Heart right ventricle (tissue), 16 donors: Measurements from ENCODE around the gene CDK14. TPM values are rescaled to one million over a fixed set of nuclear protein-coding genes. Genes with fewer than 3 reads are reported as not detected.

Experiments
- ATAC-seq, 8 donors: fragments of 200-7000 bp; cut with Tn5 transposase; one replicate each; pipeline ENCODE4 v1.9.1; 2020; ENCODE audit warnings: mild to moderate bottlenecking in 8 of 8, moderate library complexity in 8 of 8, moderate number of reproducible peaks in 1 of 8
- DNase-seq, 2 donors: peaks; one replicate each; pipeline ENCODE4 v3.0.0-alpha.2; 2020
- H3K27ac ChIP-seq, 10 donors: fragments of 200-600 bp; sonication (generic) in 2 of 10; one replicate each; pipeline versions ENCODE4 v1.5.0 to v1.8.0; 2020 to 2022; ENCODE audit warnings: mild to moderate bottlenecking in 3 of 10
- H3K27me3 ChIP-seq, 7 donors: fragments of 200-600 bp; one replicate each; pipeline ENCODE4 v1.8.0; 2021 to 2022; ENCODE audit warnings: mild to moderate bottlenecking in 2 of 7
- H3K36me3 ChIP-seq, 9 donors: fragments of 200-600 bp; sonication (generic) in 1 of 9; one replicate each; pipeline versions ENCODE4 v1.5.0 to v1.8.0; 2020 to 2022; ENCODE audit warnings: mild to moderate bottlenecking in 2 of 9
- H3K4me1 ChIP-seq, 9 donors: fragments of 200-600 bp; sonication (generic) in 1 of 9; one replicate each; pipeline versions ENCODE4 v1.5.0 to v1.8.0; 2020 to 2022; ENCODE audit warnings: mild to moderate bottlenecking in 4 of 9
- H3K4me3 ChIP-seq, 10 donors: fragments of 200-600 bp; sonication (generic) in 2 of 10; one replicate each; pipeline versions ENCODE4 v1.5.0 to v1.8.0; 2020 to 2022; ENCODE audit warnings: mild to moderate bottlenecking in 7 of 10, moderate library complexity in 2 of 10
- H3K9me3 ChIP-seq, 11 donors: fragments of 200-600 bp in 10 of 11; sonication (generic) in 2 of 11; one replicate each; pipeline versions ENCODE4 v1.5.0 to v1.8.0; 2013 to 2022; ENCODE audit warnings: mild to moderate bottlenecking in 2 of 11, control low read depth in 1 of 11, moderate library complexity in 1 of 11
- WGBS, 2 donors: extraction: QIAGEN DNeasy Blood & Tissue Kit; methylation state at CpG; one replicate each; pipeline ENCODE4 v1.1.7; 2013; ENCODE audit warnings: inconsistent platforms in 1 of 2; 5-methylcytosine and 5-hydroxymethylcytosine counted together
- intact Hi-C, 10 donors: fragments of 100-400 bp; cut with DNase I; formaldehyde crosslinking; loops; one replicate each; pipeline versions ENCODE4 v1.11.1 to v1.14.2; 2022
- polyA plus RNA-seq, 2 donors: library from polyadenylated mRNA; stranded (reverse); fragments of 200-250 nt; gene quantifications; one replicate each; pipeline ENCODE4 v1.2.3, GENCODE V29; 2013
- total RNA-seq, 10 donors: library from RNA; stranded (reverse); fragmentation: NEBNext Ultra II Directional in 3 of 10; extraction: Animal tissue kit (Norgen Biotek cat#: 25700) in 3 of 10; gene quantifications; one replicate each; pipeline versions ENCODE4 v1.2.1 to v1.2.4, GENCODE V29; 2021 to 2023
- TF ChIP-seq, protein P1 (sequence below), 9 donors: fragments of 200-600 bp; sonication (generic) in 2 of 9; IDR thresholded peaks; one replicate each; pipeline versions ENCODE4 v1.5.0 to v1.8.0; 2021 to 2022; ENCODE audit warnings: antibody characterized with exemption in 9 of 9, mild to moderate bottlenecking in 5 of 9, moderate library complexity in 1 of 9
- donor health status: Arrhythmogenic right ventricular cardiomyopathy.
- donor health status: ischemic (EF 13 %, LVEDD 7.1; RV severe dilation, severe dysfunction).
- donor health status: healthy with polysubstance abuse.
- donor health status: DM: no; HTN: yes; CAD: no.
- donor health status: DM: no; HTN: no; CAD: no.
- donor health status: ischemic (EF 25% LVEDD 6.9; RV normal size, moderate dysfunction).
- donor health status: ischemic (EF 25% LVEDD 5.7; RV mildly dilated, moderate dysfunction).
- donor health status: healthy.
- donor health status: DM: yes; HTN: yes; CAD: no.
- donor health status: Ischemic cardiomyopathy.
- donor health status: ischemic (EF 35%, LVEDD 5.7; RV mildly dilated, moderate dysfunction).
- donor health status: nonischemic (EF 11% LVEDD 7.7; RV severe dilation, severe dysfunction).
- donor health status: DM: yes; HTN: yes; CAD: no.
- donor health status: PGD.
- donor health status: ischemic (EF 29% LVEDD 5.4; RV normal size, mild dysfunction).
- donor health status: nonischemic (EF 23%, LVEDD 6.1; RV moderate dilation, normal function).

The CDK14 gene
- total and polyA plus RNA-seq, 12 donors, result 3.9 to 36.5 (median 21.4) TPM

DNA sequence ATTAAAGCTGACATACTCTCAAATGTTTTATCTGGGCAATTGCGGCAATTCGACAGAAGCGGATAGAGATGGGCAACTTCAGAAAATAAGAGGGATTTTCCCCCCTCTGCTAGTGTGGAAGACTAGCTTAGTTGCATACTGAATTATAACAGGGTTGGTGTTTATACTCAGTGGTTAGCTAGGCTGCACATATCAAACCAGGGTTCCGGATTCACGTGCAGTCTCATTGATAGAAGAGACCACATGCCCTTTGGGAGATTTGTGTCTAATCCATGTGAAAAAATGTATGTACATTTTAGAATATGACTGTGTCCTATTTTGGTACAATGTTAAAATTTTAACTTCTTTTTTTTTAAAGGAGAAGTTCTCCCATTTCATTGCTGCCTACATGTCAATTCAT lies 531.2 kb downstream of the CDK14 start:
- Histone ChIP-seq H3K27ac (no peak overlapping the region), H3K27me3 (no peaks in the 10 kb centered on the region), H3K36me3 (no peaks in the 10 kb centered on the region), H3K4me3 (no peak overlapping the region), H3K4me1 (no peaks in the 10 kb centered on the region), H3K9me3 (no peaks in the 10 kb centered on the region)
- 84 to 88% methylated on average over 5 of the region's 5 CpGs for WGBS, 2 donors
- TF ChIP-seq, protein P1, sequence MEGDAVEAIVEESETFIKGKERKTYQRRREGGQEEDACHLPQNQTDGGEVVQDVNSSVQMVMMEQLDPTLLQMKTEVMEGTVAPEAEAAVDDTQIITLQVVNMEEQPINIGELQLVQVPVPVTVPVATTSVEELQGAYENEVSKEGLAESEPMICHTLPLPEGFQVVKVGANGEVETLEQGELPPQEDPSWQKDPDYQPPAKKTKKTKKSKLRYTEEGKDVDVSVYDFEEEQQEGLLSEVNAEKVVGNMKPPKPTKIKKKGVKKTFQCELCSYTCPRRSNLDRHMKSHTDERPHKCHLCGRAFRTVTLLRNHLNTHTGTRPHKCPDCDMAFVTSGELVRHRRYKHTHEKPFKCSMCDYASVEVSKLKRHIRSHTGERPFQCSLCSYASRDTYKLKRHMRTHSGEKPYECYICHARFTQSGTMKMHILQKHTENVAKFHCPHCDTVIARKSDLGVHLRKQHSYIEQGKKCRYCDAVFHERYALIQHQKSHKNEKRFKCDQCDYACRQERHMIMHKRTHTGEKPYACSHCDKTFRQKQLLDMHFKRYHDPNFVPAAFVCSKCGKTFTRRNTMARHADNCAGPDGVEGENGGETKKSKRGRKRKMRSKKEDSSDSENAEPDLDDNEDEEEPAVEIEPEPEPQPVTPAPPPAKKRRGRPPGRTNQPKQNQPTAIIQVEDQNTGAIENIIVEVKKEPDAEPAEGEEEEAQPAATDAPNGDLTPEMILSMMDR (IDR thresholded peaks at IDR 0.05), result no peak
- intact Hi-C loops, result no loop called here
- ATAC-seq (no peak), DNase-seq (no peak)

DNA sequence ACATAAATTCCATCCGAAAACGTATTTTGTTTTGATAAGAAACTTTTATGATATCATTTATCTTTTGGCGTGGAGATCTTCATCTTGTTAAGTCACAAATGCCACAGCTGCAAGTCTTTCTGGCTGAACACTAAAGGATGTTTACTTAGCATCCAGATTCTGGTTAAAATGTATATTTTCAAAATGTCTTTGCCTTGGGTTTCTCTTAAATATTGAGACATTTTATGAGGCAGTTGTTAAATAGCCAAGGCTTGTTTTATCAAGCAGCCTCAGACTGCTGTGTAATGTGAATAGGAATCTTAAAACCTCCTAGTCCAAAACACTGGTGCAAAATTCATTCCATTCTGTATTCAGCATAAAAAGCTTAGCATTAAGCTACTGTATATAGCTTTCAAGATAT lies 531.8 kb downstream of the CDK14 start:
- intact Hi-C loops, result no loop called here
- no peak overlapping the region for H3K27ac ChIP-seq
- no peak overlapping the region for H3K4me3 ChIP-seq
- DNase-seq, result no peak
- no peaks in the 10 kb centered on the region for H3K4me1 ChIP-seq
- WGBS, 2 donors, result 54 to 55% methylated on average over 3 of the region's 3 CpGs
- no peaks in the 10 kb centered on the region for H3K27me3 ChIP-seq
- no peaks in the 10 kb centered on the region for H3K9me3 ChIP-seq
- TF ChIP-seq, protein P1 (IDR thresholded peaks at IDR 0.05), result no peak
- ATAC-seq, result no peak
- no peaks in the 10 kb centered on the region for H3K36me3 ChIP-seq

DNA sequence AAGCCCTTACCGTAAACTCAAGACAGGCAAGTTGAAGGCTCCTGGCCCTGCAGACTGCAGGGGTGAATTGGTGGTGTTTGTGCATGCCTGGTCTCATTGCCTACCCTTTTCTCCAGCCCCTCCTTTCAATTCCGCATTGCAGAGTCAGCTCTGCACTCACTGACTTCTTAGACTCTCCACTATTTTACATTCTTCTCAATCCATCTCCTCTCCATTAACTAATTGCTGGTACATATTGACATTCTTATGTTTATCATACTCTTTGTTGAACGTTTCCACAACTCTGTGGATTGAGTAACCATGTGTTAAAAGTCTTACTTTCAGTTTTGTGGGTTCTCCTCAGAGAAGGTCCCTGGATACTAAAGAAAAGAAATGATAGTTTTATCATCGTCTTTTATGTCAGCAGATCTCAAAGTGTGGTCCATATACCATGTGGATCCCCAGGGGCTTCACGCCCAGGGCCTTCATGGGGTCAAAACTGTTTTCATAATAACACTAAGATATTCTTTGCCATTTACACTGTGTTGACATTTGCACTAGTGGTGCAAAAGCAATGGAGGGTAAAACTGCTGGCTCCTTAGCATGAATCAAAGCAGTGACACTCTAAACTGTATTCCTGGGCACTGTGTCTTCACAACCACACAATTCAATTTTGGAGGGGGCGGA lies 532.7 kb downstream of the CDK14 start:
- no peaks in the 10 kb centered on the region for H3K9me3 ChIP-seq
- H3K4me3 ChIP-seq, result no peak overlapping the region
- 79 to 83% methylated on average over 6 of the region's 6 CpGs for WGBS, 2 donors
- DNase-seq (no peak), ATAC-seq (peak in 1 of 8 donors; percentile 34)
- no peaks in the 10 kb centered on the region for H3K4me1 ChIP-seq
- H3K27me3 ChIP-seq, result no peaks in the 10 kb centered on the region
- TF ChIP-seq, protein P1 (IDR thresholded peaks at IDR 0.05), result no peak
- no peaks in the 10 kb centered on the region for H3K36me3 ChIP-seq
- intact Hi-C loops, result no loop called here
- H3K27ac ChIP-seq, result no peak overlapping the region

DNA sequence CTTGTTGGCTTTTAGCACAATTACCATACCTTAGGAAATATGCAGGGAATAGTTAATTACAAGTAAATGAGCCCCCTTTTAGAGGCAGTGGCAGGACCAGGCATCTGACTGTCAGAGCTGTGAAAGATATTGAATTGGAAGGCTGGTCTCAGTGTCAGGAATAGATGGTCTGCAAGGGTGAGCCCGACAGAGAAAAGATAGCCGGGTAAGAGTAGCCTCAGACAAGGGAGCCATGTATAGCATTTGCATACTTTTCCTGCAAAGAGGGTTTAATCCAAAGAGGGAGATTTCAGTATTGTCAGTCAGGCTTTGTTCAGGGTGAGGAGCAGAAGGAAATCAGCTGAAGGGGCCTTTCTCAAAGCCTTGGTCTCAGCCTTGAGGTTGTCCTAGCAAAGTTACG lies 539.2 kb downstream of the CDK14 start:
- Histone ChIP-seq H3K27me3 (no peaks in the 10 kb centered on the region), H3K27ac (no peak overlapping the region), H3K9me3 (no peaks in the 10 kb centered on the region), H3K36me3 (no peaks in the 10 kb centered on the region), H3K4me1 (peaks cover 0 to 1% (median 0%) of the 10 kb centered on the region in 9 donors), H3K4me3 (no peak overlapping the region)
- 84 to 85% methylated on average over 3 of the region's 3 CpGs for WGBS, 2 donors
- intact Hi-C loops, result no loop called here
- TF ChIP-seq, protein P1 (IDR thresholded peaks at IDR 0.05), result no peak
- DNase-seq (no peak), ATAC-seq (no peak)
